Measurements from ENCODE around the gene CRACR2A.

The CRACR2A gene

DNA sequence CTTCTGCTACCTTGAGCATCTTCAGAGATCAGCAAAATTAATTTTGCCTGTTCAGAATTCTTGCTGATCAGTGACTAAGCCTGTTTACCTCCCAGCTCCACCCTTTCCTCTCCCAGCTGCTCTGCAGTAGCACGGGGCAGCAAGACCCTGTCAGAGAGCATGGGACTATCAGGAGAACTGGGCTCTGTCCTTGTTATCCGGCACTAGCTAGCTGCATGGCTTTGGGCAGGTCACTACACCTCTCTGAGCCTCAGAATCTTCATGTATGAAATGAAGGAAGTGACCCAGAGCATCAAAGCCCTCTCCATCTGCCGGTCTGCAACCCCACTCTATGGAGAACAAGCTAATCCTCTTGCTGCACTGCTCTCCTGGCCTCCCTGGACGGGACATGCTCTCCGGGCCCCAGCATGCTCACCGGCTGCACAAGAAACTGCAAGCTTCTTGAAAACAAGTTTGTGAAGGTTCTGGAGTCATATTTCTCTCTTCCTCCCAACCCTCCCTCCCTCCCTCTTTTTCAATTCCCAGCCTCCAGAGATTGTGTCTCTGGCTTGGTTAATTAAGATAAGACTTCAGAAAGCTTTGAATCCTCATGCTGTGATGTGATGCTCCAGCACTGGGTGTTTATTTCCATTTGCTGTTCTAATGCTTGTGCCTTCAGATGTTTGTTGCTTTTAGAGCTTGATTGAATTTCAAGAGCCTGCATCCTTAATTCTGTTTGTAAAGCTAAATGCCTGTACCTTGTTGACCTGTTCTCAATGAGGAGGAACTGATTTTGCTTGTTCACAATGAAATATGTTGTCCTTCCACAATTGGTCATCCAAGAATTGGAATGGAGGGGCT, 101.1 kb downstream of the CRACR2A start:
- ChIA-PET POLR2A (no interaction called here), CTCF (interaction anchor here (1.0 to 1.4 kb wide), 2 partner anchors 34 to 96 kb away, joined by 3 read pairs; no protein-coding TSS in a partner anchor)
- DNase-seq (ENCODE audit: extremely low spot score) = no peak
- TF ChIP-seq CTCF (IDR thresholded peaks at IDR 0.05; ENCODE audit: control extremely low read depth, extremely low read depth, low read depth, missing control alignments) = no peak

GRCh38 chr12:3647504-3647903, 105.4 kb downstream of the CRACR2A start:
- no peak for TF ChIP-seq CTCF (IDR thresholded peaks at IDR 0.05; ENCODE audit: control extremely low read depth, extremely low read depth, low read depth, missing control alignments)
- CTCF ChIA-PET = interaction anchor here (2.2 to 2.6 kb wide), 2 partner anchors 11 to 347 kb away, joined by 6 to 8 read pairs; no protein-coding TSS in a partner anchor
- POLR2A ChIA-PET = no interaction called here

DNA sequence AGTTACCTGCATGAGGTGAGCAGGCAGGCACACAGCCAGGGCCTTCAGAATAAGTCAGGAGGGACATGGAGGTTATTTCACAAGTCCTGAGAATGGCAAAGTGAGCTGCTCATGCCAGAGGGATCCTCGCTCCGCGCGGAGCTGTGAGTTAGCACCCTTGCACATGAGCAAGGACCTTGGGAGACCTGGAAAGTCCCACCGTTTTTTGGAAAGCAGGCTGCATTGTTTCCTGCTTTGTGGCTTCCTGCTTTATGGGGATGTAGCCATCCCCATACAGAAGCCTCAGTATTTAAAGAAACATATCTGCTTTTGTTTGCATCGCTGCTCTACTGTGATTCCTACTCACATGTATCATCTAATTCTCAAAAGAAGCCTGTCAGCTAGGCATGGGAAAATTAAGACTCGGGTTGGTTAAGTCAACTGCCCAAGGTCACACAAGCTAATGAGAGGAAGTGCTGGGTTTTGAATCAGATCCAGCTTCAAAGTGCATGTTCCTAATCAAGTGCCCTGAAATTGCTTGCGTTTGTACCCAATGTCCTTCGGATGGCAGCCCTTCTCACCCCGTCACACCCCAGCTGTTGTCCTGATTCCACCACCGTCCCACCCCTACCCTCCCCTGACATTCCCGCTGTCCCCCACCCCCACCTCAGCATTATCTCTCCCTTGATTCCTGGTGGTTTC, 106.2 kb downstream of the CRACR2A start:
- ChIA-PET CTCF (interaction anchor here (2.6 kb wide), 1 partner anchor 12 kb away, joined by 8 read pairs; no protein-coding TSS in a partner anchor), POLR2A (no interaction called here)
- DNase-seq (ENCODE audit: extremely low spot score) = no peak
- TF ChIP-seq CTCF (IDR thresholded peaks at IDR 0.05; ENCODE audit: control extremely low read depth, extremely low read depth, low read depth, missing control alignments) = no peak

More at GRCh38 chr12:3647504-3647903, 105.4 kb downstream of the CRACR2A start:
- no peak for DNase-seq (ENCODE audit: extremely low spot score)

DNA sequence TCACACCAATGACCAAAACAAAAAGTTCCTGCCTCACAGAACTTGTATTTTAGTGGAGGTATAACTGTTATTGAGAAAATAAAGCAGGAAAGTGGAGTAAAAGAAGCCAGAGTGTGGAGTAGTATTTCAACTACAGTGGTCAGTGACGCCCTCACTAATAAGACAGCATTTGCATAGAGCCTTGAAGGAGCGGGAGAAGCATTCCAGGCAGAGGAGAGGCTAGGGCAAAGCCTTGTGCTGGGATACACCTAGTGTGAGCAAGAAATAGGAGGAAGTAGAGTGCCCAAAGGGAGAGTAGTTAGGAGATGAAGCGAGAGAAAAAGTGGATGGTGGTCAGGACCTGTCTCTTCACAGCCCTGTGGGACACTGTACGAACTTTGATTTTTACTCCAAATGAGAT, 107.8 kb downstream of the CRACR2A start:
- TF ChIP-seq CTCF (IDR thresholded peaks at IDR 0.05; ENCODE audit: control extremely low read depth, extremely low read depth, low read depth, missing control alignments) = no peak
- POLR2A ChIA-PET = no interaction called here
- CTCF ChIA-PET = no interaction called here
- DNase-seq (ENCODE audit: extremely low spot score) = no peak

DNA sequence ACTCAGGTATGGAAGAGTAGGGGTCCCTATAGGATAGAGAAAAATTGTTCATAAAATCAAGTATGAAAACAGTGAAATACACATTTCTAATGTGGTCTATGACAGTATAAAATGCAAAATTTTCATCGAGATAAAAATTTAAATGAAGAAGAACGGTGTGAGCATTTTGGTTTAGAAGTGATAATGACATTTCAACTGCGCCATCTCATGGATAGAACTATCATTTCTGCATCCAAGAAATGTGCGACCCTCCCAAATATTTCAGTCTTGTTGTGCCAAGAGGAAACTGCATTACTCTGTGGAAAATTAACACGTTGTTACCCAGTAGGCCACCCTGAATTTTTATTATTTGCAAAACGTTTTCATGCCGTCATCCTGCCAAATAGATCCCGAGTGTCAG, 108.8 kb downstream of the CRACR2A start:
- no peak for TF ChIP-seq CTCF (IDR thresholded peaks at IDR 0.05; ENCODE audit: control extremely low read depth, extremely low read depth, low read depth, missing control alignments)
- DNase-seq (ENCODE audit: extremely low spot score) = no peak
- CTCF ChIA-PET = no interaction called here
- POLR2A ChIA-PET = no interaction called here

DNA sequence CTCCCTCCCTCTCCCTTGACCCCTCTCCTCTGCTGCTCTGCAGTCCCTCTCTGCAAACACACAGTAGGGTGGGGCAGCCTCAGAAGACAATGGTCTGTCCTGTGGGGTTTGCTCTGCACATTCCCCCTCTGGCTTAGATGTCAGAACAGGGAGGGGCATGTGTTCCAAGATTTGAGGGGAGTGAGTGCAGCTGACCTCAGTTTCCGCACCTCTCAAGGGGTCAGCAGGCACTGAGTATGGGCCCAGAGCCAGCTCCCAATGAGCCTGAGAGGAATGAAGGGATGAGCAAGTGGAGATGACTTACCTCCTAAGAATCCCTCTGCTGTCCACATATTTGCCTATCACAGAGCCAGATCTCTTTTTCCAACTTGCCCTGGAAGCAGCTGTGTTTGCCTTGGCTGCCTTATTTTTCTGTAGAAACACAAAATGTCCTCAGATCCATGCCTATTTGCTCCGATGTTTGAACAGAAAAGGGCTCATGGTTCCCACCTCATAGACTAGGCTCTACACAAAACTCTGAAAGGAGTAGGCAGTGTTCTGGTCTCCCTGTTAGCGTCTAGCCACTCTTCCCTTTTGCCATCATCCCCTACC, 111.4 kb downstream of the CRACR2A start:
- TF ChIP-seq CTCF (IDR thresholded peaks at IDR 0.05; ENCODE audit: control extremely low read depth, extremely low read depth, low read depth, missing control alignments) = no peak
- ChIA-PET POLR2A (no interaction called here), CTCF (no interaction called here)
- no peak for DNase-seq (ENCODE audit: extremely low spot score)
